HG03575 (cell line): ENCODE measurements around the gene PLA2G4B.

Experiments
- ATAC-seq: cut with Tn5 transposase; IDR thresholded peaks from one replicate; pipeline ENCODE4 v1.9.1; 2021; ENCODE audit not compliant: unreplicated experiment, insufficient number of reproducible peaks, low FRiP score; ENCODE audit errors: extremely low read depth

The PLA2G4B gene

GRCh38 chr15:41838400-41838897, at the start of gene PLA2G4B:
PLA2G4B (plus strand) TSS chr15:41838847; CDS start chr15:41838914, 67 bp downstream.
- no peak for ATAC-seq

DNA sequence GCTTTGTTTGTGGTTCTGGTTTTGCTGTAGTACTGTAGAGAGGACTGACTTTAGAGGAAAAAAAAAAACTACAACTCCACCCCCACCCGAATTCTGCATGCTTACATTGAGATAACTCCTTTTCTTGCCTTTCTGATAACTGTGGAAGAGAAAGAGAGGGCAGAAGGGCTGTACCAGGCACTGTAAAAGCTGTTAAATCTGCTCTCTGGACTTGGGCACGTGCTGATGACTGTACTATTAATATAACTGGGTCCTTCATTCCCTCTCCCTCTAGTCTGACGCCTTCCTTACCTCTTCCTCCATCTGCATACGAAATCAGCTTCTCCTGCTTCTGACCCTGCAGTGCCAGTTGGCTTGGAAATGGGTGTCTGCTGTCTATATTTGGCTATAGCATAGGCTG, 49.4 kb upstream of the PLA2G4B start:
- ATAC-seq = no peak

DNA sequence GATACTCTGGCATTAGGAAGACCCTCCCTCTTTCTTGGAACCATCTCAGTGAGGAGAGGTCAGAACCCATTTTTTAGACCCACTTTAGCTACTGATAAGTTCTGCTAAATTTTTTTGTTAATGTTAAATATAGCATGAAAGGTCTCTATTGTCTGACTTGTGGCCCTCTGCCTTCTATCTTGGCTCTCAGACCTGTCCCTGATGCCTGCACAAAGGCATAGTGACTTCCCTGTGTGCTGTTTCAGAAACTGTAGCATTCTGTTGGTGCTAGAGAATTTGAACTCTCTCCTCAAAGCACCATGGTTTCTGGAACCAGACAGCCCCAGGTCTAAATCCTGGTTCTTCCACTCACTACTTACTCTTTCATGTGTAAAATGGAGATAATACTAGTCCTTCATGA, 49.0 kb upstream of the PLA2G4B start:
- ATAC-seq = no peak

- ATAC-seq = no peak
These were observed 48.5 kb upstream of the PLA2G4B start for GRCh38 chr15:41790169-41790568.

DNA sequence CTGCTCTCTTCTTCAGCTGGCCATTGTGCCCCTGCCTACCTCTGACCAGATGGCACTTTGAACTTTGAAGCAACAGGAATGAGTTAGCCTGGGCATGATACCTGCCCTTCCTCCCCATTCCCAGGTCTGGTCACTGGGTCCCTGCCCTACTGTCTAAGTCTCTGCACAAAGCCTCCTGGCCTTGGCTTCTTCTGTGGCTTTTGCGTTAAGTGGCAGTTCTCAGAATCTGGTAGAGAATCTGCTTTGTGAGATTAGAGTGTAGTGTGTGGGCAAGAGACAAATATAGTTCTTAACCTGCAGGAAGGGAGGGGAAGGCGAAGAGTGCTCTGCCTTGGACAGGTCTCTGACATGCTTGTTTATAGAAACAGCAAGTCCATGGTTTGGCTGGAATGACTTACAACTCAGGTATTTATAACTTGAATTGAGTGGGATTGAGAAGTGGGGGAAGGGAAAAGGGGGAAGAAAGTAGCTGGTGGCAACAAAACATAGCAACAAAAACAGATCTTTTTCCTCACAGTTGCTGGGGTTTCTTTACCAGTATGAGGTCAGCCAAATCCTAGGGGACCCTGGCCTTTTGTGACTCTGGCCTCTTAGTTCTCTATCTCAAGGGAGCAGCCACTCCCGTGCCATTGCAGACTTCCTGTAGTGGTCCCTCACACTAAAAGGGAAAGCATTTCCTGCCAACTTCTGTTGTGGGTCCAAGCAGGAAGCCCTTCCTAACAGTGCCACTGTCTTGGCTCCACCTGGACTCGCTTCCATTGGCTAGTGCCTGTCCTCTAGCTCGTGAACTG, 47.7 kb upstream of the PLA2G4B start:
- no peak for ATAC-seq

GRCh38 chr15:41791547-41791937, 47.1 kb upstream of the PLA2G4B start:
- no peak for ATAC-seq

GRCh38 chr15:41792000-41792637, 46.5 kb upstream of the PLA2G4B start:
- ATAC-seq = no peak

- no peak for ATAC-seq
These were observed 44.6 kb upstream of the PLA2G4B start for GRCh38 chr15:41794081-41794480.

GRCh38 chr15:41795996-41796856, 42.4 kb upstream of the PLA2G4B start:
- no peak for ATAC-seq

DNA sequence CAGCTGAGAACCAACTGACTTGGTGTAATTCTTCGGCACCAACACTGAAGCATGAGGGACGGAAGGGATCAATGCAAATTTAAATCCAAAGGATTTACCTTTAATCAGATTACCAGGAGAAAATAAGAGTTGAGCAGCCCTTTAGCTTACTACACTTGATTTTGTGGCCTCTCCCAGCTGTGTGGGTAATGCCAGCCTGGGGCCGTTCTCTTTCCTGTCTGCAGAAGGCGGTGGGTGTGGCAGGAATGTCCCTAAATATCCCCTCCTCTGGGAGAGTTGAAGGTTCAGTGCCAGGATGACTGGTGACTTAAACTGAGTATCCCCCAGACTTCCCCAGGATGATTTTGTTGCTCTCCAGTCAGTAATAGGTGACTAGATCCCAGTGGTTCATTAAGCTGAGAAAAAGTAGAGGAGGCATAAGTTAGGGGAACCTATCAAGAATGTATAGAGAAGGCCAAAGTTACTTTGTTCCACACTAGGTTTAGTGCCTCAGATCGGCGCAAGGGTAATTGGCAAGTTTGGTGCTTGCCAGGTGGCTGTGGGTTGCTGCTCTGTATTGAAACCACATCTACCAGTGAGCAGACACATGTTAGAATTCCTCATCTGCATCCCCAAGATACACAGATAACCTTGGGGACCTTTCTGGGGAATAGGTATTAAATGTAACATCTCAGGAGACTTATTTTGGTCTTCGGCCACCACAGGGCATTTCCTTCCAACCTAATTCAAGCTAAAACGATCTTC, 41.3 kb upstream of the PLA2G4B start:
- no peak for ATAC-seq

- ATAC-seq = no peak
These were observed 39.8 kb upstream of the PLA2G4B start for GRCh38 chr15:41798607-41799487.

DNA sequence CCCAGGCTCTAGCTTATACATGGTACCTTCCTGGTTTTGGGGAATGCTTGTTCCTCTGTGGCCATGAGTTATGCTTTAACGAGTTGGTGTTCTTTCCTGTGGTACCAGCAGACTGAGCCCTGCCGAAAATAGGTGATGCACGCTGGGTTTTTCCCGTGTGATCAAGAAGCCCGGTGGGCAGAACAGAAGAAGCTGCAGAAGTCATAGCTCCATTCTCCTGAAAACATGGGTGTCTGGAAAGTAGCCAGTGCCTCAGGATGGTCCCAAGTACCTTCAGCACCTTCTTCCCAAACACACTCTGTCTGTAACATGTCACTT, 39.2 kb upstream of the PLA2G4B start:
- ATAC-seq = no peak

- ATAC-seq = no peak
These were observed 37.5 kb upstream of the PLA2G4B start for GRCh38 chr15:41801185-41801584.

- ATAC-seq = no peak
These were observed 36.7 kb upstream of the PLA2G4B start for GRCh38 chr15:41801850-41802455.

GRCh38 chr15:41804361-41804760, 34.3 kb upstream of the PLA2G4B start:
- ATAC-seq = no peak

DNA sequence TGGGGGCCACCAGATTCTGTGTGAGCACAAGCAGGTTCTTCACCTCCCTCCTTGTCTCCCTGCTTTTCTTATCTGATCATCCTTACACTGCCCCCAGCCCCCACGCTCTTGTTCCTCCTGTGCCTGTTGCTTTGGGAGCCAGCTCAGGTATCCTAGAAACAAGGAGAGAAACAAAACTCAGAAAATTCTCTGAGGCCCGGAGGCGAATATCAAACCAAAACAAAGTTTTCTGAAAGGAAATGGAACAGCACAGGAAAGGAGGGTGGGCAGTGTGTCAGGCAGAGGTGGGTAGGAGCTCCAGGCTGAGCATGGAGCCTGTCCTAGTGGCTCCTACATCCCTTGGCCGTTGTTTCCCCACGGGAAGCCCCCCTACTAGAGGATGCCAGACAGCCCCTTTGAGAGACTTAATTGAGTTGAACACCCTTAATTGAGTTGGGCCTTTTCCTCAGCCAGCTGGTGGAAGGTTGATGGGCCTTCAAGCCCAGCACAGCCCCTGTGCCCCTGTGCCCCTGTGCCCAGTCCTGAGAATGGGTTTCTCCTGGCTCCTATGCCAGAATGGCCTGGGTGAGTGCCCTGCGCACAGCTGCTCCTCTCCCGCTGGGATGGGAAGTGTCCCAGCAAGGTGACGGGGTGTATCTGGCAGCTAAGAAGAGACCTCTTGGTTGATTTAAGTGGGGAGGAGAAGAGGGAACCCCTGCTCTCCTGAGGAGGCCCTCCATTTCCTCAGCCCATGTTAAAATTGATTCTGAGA, 33.6 kb upstream of the PLA2G4B start:
- ATAC-seq = no peak

DNA sequence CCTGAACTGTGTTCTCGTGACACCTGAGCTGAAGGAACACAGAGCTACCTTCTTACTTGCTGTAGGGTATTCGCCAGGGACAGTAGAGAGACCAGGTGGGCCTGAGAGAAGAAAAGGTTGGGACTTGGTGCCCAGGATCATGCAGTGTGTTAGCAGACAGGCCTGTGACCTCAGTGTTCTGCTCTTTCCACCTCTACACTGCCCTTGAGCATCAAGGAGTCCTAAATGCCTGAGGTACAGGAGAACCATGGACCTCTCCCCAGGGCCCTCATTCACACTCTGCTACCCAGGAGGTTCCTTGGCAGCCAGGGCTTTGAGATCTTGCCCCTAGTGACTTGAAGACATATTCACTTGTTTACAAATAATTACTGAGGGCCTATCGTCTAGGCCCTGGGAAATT, 32.9 kb upstream of the PLA2G4B start:
- no peak for ATAC-seq
